GM21529 (cell line): Measurements from ENCODE around the gene NUDT17.

ENCODE experiments used
- ATAC-seq: cut with Tn5 transposase; IDR thresholded peaks from one replicate; pipeline ENCODE4 v1.9.1; 2021; ENCODE audit not compliant: unreplicated experiment

NUDT17 gene

GRCh38 chr1:145887631-145888030 is 42.2 kb downstream of the NUDT17 start:
- no peak for ATAC-seq

GRCh38 chr1:145889722-145890121 is 44.3 kb downstream of the NUDT17 start:
- ATAC-seq = no peak

- no peak for ATAC-seq
These were observed 45.7 kb downstream of the NUDT17 start for GRCh38 chr1:145891143-145891542.

GRCh38 chr1:145891587-145892485 is 46.4 kb downstream of the NUDT17 start:
- no peak for ATAC-seq

- ATAC-seq = no peak
These were observed 47.2 kb downstream of the NUDT17 start for GRCh38 chr1:145892486-145893087.

- no peak for ATAC-seq
These were observed 48.1 kb downstream of the NUDT17 start for GRCh38 chr1:145893306-145894055.

- no peak for ATAC-seq
These were observed 50.0 kb downstream of the NUDT17 start for GRCh38 chr1:145895471-145895870.

- no peak for ATAC-seq
These were observed 52.5 kb downstream of the NUDT17 start for GRCh38 chr1:145897969-145898368.
